GM06990 (cell line): ENCODE measurements around the gene IFT88.

Experiments used
- DNase-seq: peaks from one replicate; pipeline ENCODE4 v3.0.0-alpha.2; 2011; ENCODE audit not compliant: insufficient read length; ENCODE audit errors: extremely low read depth
- H3K27me3 ChIP-seq: replicated peaks from 2 replicates; pipeline ENCODE4 v1.6.0; 2011; ENCODE audit warnings: low read length; ENCODE audit not compliant: control insufficient read depth, insufficient read depth
- H3K36me3 ChIP-seq: 2 replicates; pipeline ENCODE4 v1.5.1; 2011; ENCODE audit warnings: low read length; ENCODE audit not compliant: control insufficient read depth, insufficient read depth
- H3K4me3 ChIP-seq: replicated peaks from 2 replicates; pipeline ENCODE4 v1.5.1; 2011; ENCODE audit warnings: low read depth, mild to moderate bottlenecking, control low read depth, low read length
- CTCF ChIP-seq: IDR thresholded peaks from 2 replicates; pipeline ENCODE4 v1.5.1; 2011; ENCODE audit warnings: low read length, control low read depth, mild to moderate bottlenecking, inconsistent platforms; ENCODE audit not compliant: insufficient read depth, poor library complexity, severe bottlenecking

Gene IFT88

GRCh38 chr13:20610006-20610405 is 43.0 kb downstream of the IFT88 start:
- no peak for DNase-seq
- Histone ChIP-seq H3K4me3 (no peak overlapping the region), H3K27me3 (no peaks in the 10 kb centered on the region), H3K36me3 (peaks cover 3% of the 10 kb centered on the region)
- no peak for TF ChIP-seq CTCF

GRCh38 chr13:20616059-20616797 is 49.3 kb downstream of the IFT88 start:
- no peaks in the 10 kb centered on the region for H3K27me3 ChIP-seq
- no peak overlapping the region for H3K4me3 ChIP-seq
- DNase-seq: no peak
- no peak for TF ChIP-seq CTCF
- no peaks in the 10 kb centered on the region for H3K36me3 ChIP-seq

GRCh38 chr13:20623000-20623399 is 56.0 kb downstream of the IFT88 start:
- no peaks in the 10 kb centered on the region for H3K36me3 ChIP-seq
- TF ChIP-seq CTCF: no peak
- DNase-seq: no peak
- no peaks in the 10 kb centered on the region for H3K27me3 ChIP-seq
- H3K4me3 ChIP-seq: no peak overlapping the region

GRCh38 chr13:20624213-20624612 is 57.3 kb downstream of the IFT88 start:
- no peak overlapping the region for H3K4me3 ChIP-seq
- DNase-seq: no peak
- H3K36me3 ChIP-seq: no peaks in the 10 kb centered on the region
- no peaks in the 10 kb centered on the region for H3K27me3 ChIP-seq
- TF ChIP-seq CTCF: no peak

- no peak for DNase-seq
- Histone ChIP-seq H3K36me3 (no peaks in the 10 kb centered on the region), H3K4me3 (no peak overlapping the region), H3K27me3 (no peaks in the 10 kb centered on the region)
- no peak for TF ChIP-seq CTCF
These were observed 66.8 kb downstream of the IFT88 start for GRCh38 chr13:20633802-20634201.

GRCh38 chr13:20636079-20636478 is 69.1 kb downstream of the IFT88 start:
- no peak for TF ChIP-seq CTCF
- H3K36me3 ChIP-seq: no peaks in the 10 kb centered on the region
- H3K27me3 ChIP-seq: no peaks in the 10 kb centered on the region
- DNase-seq: no peak
- H3K4me3 ChIP-seq: no peak overlapping the region
